ENCODE measurements around the gene CHKA.

Gene CHKA

GRCh38 chr11:68074584-68075352 is 46.4 kb downstream of the CHKA start:
- no peak for DNase-seq (ENCODE audit: low read depth, low spot score)

- no peak for DNase-seq (ENCODE audit: low read depth, low spot score)
Measured at GRCh38 chr11:68071281-68072048, 49.7 kb downstream of the CHKA start.

GRCh38 chr11:68067991-68068390 is 53.2 kb downstream of the CHKA start:
- no peak for DNase-seq (ENCODE audit: low read depth, low spot score)

- no peak for DNase-seq (ENCODE audit: low read depth, low spot score)
Measured at GRCh38 chr11:68066742-68067141, 54.4 kb downstream of the CHKA start.

- no peak for DNase-seq (ENCODE audit: low read depth, low spot score)
Measured at GRCh38 chr11:68065841-68066240, 55.3 kb downstream of the CHKA start.

GRCh38 chr11:68064926-68065325 is 56.3 kb downstream of the CHKA start:
- no peak for DNase-seq (ENCODE audit: low read depth, low spot score)

GRCh38 chr11:68061508-68061907 is 59.7 kb downstream of the CHKA start:
- DNase-seq (ENCODE audit: low read depth, low spot score), result no peak

GRCh38 chr11:68057807-68058206 is 63.4 kb downstream of the CHKA start:
- no peak for DNase-seq (ENCODE audit: low read depth, low spot score)

- DNase-seq (ENCODE audit: low read depth, low spot score), result no peak
Measured at GRCh38 chr11:68056317-68057285, 64.6 kb downstream of the CHKA start.

- no peak for DNase-seq (ENCODE audit: low read depth, low spot score)
Measured at GRCh38 chr11:68053981-68054812, 67.0 kb downstream of the CHKA start.

GRCh38 chr11:68053117-68053516 is 68.1 kb downstream of the CHKA start:
- DNase-seq (ENCODE audit: low read depth, low spot score), result no peak

GRCh38 chr11:68052137-68052873 is 68.9 kb downstream of the CHKA start:
- DNase-seq (ENCODE audit: low read depth, low spot score), result no peak

GRCh38 chr11:68051191-68052136 is 69.7 kb downstream of the CHKA start:
- no peak for DNase-seq (ENCODE audit: low read depth, low spot score)

GRCh38 chr11:68050371-68050841 is 70.8 kb downstream of the CHKA start:
- DNase-seq (ENCODE audit: low read depth, low spot score), result no peak

- DNase-seq (ENCODE audit: low read depth, low spot score), result no peak
Measured at GRCh38 chr11:68049509-68050370, 71.4 kb downstream of the CHKA start.

- no peak for DNase-seq (ENCODE audit: low read depth, low spot score)
Measured at GRCh38 chr11:68048681-68049508, 72.3 kb downstream of the CHKA start.
